ENCODE results near the gene TYW5. TPM values are rescaled to one million over a fixed set of nuclear protein-coding genes. Genes with fewer than 3 reads are reported as not detected.

The TYW5 gene
- total RNA-seq, 1 donor from 2014 or later: 12.5 TPM

DNA sequence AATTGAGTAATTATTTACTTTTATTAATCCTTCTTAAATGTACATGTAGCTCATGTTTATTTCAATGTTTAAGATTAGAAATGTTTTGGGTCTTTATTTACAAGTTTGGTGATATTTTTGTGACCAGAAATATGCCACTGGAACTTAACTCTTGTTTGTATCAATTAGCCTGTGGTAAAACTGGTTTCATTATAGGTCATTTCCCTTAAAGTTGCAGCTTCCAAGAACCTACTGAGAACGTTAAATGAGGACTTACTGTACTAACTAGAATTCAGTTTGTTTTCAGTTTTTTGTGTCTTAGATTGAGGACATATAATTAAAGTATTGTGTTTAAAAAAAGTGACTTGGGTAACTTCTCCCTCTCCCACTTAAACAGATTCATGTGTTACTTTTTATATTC lies 4.3 kb downstream of the TYW5 start:
- no peak for ATAC-seq (ENCODE audit: low read depth)
- Mint-ChIP-seq H3K4me1 (peaks cover 32% of the 10 kb centered on the region), H3K27ac (no peak overlapping the region), H3K27me3 (no peaks in the 10 kb centered on the region), H3K36me3 (ENCODE audit: low read depth) (peaks cover 42% of the 10 kb centered on the region), H3K4me3 (no peak overlapping the region), H3K9me3 (no peaks in the 10 kb centered on the region)
- TF ChIP-seq, protein P1, sequence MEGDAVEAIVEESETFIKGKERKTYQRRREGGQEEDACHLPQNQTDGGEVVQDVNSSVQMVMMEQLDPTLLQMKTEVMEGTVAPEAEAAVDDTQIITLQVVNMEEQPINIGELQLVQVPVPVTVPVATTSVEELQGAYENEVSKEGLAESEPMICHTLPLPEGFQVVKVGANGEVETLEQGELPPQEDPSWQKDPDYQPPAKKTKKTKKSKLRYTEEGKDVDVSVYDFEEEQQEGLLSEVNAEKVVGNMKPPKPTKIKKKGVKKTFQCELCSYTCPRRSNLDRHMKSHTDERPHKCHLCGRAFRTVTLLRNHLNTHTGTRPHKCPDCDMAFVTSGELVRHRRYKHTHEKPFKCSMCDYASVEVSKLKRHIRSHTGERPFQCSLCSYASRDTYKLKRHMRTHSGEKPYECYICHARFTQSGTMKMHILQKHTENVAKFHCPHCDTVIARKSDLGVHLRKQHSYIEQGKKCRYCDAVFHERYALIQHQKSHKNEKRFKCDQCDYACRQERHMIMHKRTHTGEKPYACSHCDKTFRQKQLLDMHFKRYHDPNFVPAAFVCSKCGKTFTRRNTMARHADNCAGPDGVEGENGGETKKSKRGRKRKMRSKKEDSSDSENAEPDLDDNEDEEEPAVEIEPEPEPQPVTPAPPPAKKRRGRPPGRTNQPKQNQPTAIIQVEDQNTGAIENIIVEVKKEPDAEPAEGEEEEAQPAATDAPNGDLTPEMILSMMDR (IDR thresholded peaks at IDR 0.05): no peak
- POLR2A ChIA-PET: no interaction called here
- CTCF ChIA-PET: no interaction called here
- intact Hi-C loops (cut with micrococcal nuclease): loop anchor here (10.0 kb wide), 2 partner anchors 864 to 1124 kb away; partner anchors contain the start of genes BZW1, HYCC2 and NDUFB3
- no peak for DNase-seq

DNA sequence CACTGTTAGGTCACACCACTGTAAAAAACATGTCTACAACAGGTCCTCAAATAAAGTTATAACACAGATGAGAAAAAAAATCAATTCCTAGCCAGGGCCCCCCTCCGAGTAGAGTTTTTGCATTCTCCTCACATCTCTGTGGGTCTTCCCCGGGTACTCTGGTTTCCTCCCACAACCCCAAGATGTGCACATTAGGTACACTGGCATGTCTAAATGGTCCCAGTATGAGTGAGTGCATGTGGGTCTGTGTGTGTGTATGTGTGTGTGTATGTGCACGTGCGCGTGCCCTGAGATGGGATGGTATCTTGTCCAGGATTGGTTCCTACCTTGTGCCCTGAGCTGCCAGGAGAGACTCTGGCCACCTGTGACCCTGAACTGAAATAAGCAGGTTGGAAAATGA lies 4.9 kb downstream of the TYW5 start:
- Mint-ChIP-seq H3K27me3 (no peaks in the 10 kb centered on the region), H3K4me1 (peaks cover 32% of the 10 kb centered on the region), H3K36me3 (ENCODE audit: low read depth) (peaks cover 42% of the 10 kb centered on the region), H3K27ac (no peak overlapping the region), H3K4me3 (no peak overlapping the region), H3K9me3 (no peaks in the 10 kb centered on the region)
- TF ChIP-seq, protein P1 (IDR thresholded peaks at IDR 0.05): no peak
- ATAC-seq (ENCODE audit: low read depth) (no peak), DNase-seq (no peak)
- CTCF ChIA-PET: no interaction called here
- intact Hi-C loops (cut with micrococcal nuclease): loop anchor here (10.0 kb wide), 2 partner anchors 864 to 1124 kb away; partner anchors contain the start of genes BZW1, HYCC2 and NDUFB3
- POLR2A ChIA-PET: no interaction called here

DNA sequence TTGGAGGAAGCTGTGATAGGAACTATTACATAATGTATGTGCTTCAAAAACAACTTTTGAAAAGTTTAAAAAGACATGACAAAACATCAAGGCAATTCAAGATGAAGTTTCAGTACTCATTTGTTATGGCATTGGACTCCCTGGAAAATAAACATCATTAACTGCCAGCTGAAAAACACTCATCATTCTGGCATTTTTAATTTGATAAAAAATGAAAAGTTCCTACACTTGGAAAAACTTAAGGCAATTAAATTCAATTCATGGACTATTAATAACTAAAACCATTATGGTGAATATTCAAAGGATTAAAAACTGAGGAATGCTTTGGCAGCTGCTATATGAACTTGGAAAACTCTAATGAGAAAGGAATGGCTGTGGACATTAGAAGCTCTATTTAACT lies 8.5 kb downstream of the TYW5 start:
- DNase-seq (no peak), ATAC-seq (ENCODE audit: low read depth) (no peak)
- ChIA-PET POLR2A (no interaction called here), CTCF (no interaction called here)
- no peak overlapping the region for H3K4me3 Mint-ChIP-seq
- H3K36me3 Mint-ChIP-seq (ENCODE audit: low read depth): peaks cover 54% of the 10 kb centered on the region
- H3K9me3 Mint-ChIP-seq: no peaks in the 10 kb centered on the region
- intact Hi-C loops (cut with micrococcal nuclease): no loop called here
- H3K4me1 Mint-ChIP-seq: peaks cover 6% of the 10 kb centered on the region
- no peak overlapping the region for H3K27ac Mint-ChIP-seq
- no peaks in the 10 kb centered on the region for H3K27me3 Mint-ChIP-seq
- TF ChIP-seq, protein P1 (IDR thresholded peaks at IDR 0.05): no peak

DNA sequence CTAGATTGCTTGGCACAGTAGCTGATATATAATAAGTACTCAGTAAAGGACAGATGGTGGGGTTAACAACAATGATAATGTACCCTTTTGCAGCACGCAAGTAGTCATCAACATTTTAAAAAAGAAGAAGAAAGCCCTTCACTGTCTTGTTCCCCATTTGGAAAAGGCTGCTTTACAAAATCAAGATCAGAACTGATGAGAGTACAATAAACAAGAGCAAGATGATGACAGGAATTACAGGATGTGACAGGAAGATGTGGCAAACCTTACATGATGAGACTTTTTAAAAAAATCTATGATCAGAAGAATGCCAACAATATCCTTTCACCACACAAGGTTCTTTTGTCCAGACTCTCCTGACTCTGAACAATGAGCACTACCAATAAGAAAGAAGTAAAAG lies 9.1 kb downstream of the TYW5 start:
- H3K9me3 Mint-ChIP-seq: no peaks in the 10 kb centered on the region

DNA sequence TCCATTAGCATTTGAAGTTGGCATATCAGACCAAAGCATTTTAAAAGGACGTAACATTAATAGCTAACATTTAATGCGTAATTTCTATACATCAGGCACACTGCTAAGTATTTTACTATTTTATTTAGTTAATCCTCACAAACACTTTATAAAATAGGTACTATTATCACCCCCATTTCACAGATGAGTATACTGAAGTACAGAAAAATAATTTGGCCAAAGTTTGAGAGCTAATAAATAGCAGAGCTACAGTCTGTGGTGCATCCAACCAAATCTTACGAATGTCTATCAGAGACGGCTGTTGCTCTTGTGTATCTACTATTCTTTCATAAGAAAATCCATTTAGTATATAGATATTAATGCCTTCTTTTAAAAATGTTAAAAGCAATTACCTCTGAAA lies 11.9 kb downstream of the TYW5 start:
- ChIA-PET CTCF (no interaction called here), POLR2A (no interaction called here)
- ATAC-seq (ENCODE audit: low read depth) (no peak), DNase-seq (no peak)
- TF ChIP-seq, protein P1 (IDR thresholded peaks at IDR 0.05): no peak
- H3K4me3 Mint-ChIP-seq: no peak overlapping the region
- no peak overlapping the region for H3K27ac Mint-ChIP-seq
- H3K4me1 Mint-ChIP-seq: no peaks in the 10 kb centered on the region
- intact Hi-C loops (cut with micrococcal nuclease): no loop called here
- H3K9me3 Mint-ChIP-seq: no peaks in the 10 kb centered on the region
- H3K27me3 Mint-ChIP-seq: no peaks in the 10 kb centered on the region
- peaks cover 54% of the 10 kb centered on the region for H3K36me3 Mint-ChIP-seq (ENCODE audit: low read depth)

More for the DNA sequence above, 9.1 kb downstream of the TYW5 start:
- ChIA-PET POLR2A (no interaction called here), CTCF (no interaction called here)
- no peaks in the 10 kb centered on the region for H3K27me3 Mint-ChIP-seq
- ATAC-seq (ENCODE audit: low read depth) (no peak), DNase-seq (no peak)
- intact Hi-C loops (cut with micrococcal nuclease): no loop called here
- H3K27ac Mint-ChIP-seq: no peak overlapping the region
- H3K36me3 Mint-ChIP-seq (ENCODE audit: low read depth): peaks cover 54% of the 10 kb centered on the region
- TF ChIP-seq, protein P1 (IDR thresholded peaks at IDR 0.05): no peak
- no peak overlapping the region for H3K4me3 Mint-ChIP-seq
- peaks cover 3% of the 10 kb centered on the region for H3K4me1 Mint-ChIP-seq
